ENCODE measurements around the gene ARHGAP25. TPM values are rescaled to one million over a fixed set of nuclear protein-coding genes. Genes with fewer than 3 reads are reported as not detected.

The ARHGAP25 gene
- total RNA-seq, 1 experiment from 2014 or later: 6.6 TPM

- no peaks in the 10 kb centered on the region for H3K9me3 ChIP-seq (replicated peaks)
- no peaks in the 10 kb centered on the region for H3K27me3 ChIP-seq
- H3K36me3 ChIP-seq: no peaks in the 10 kb centered on the region
- no peak overlapping the region for H3K27ac ChIP-seq
- H3K4me3 ChIP-seq: no peak overlapping the region
- no peak for DNase-seq
- H3K4me1 ChIP-seq: peaks cover 29% of the 10 kb centered on the region
Measured at GRCh38 chr2:68764041-68764805, 29.6 kb downstream of the ARHGAP25 start.

GRCh38 chr2:68764806-68765311 is 30.2 kb downstream of the ARHGAP25 start:
- H3K27ac ChIP-seq: no peak overlapping the region
- H3K9me3 ChIP-seq (replicated peaks): no peaks in the 10 kb centered on the region
- H3K27me3 ChIP-seq: no peaks in the 10 kb centered on the region
- H3K4me1 ChIP-seq: peaks cover 35% of the 10 kb centered on the region
- no peaks in the 10 kb centered on the region for H3K36me3 ChIP-seq
- H3K4me3 ChIP-seq: no peak overlapping the region
- DNase-seq: no peak

DNA sequence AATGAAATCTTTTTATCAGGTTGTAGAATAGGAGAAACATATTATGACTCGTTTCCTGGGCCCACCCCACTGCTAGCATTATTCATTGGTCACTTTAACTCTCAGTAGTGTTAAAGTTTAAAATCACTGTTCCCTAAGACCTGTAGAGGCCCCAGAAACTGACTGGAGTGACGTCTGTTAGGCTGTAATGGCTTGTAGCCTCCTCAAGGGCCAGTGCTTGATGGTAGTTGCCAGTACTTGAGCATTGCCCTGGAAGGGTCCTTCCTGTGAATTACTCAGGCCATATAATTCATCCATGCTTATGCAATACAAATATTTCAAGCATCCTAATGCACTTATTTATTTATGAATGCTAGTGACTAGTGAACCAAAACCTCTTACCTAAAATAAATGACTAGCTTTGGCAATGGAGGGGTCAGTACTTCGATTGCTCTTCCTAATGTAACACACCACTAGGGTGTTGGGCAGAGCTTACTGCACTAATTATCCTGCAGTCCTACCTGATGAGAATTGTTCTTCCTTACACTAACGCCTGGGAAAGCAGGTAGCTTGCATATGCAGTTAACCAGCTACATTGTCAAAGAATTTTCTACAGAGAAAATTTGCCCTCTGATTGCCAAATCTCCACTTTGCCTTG is 31.2 kb downstream of the ARHGAP25 start:
- DNase-seq: no peak

GRCh38 chr2:68766376-68766845 is 31.8 kb downstream of the ARHGAP25 start:
- DNase-seq: no peak
- peaks cover 49% of the 10 kb centered on the region for H3K4me1 ChIP-seq

More for the DNA sequence above, 31.2 kb downstream of the ARHGAP25 start:
- H3K36me3 ChIP-seq: no peaks in the 10 kb centered on the region
- H3K27ac ChIP-seq: no peak overlapping the region
- H3K9me3 ChIP-seq (replicated peaks): no peaks in the 10 kb centered on the region
- H3K27me3 ChIP-seq: no peaks in the 10 kb centered on the region
- peaks cover 45% of the 10 kb centered on the region for H3K4me1 ChIP-seq
- H3K4me3 ChIP-seq: no peak overlapping the region

DNA sequence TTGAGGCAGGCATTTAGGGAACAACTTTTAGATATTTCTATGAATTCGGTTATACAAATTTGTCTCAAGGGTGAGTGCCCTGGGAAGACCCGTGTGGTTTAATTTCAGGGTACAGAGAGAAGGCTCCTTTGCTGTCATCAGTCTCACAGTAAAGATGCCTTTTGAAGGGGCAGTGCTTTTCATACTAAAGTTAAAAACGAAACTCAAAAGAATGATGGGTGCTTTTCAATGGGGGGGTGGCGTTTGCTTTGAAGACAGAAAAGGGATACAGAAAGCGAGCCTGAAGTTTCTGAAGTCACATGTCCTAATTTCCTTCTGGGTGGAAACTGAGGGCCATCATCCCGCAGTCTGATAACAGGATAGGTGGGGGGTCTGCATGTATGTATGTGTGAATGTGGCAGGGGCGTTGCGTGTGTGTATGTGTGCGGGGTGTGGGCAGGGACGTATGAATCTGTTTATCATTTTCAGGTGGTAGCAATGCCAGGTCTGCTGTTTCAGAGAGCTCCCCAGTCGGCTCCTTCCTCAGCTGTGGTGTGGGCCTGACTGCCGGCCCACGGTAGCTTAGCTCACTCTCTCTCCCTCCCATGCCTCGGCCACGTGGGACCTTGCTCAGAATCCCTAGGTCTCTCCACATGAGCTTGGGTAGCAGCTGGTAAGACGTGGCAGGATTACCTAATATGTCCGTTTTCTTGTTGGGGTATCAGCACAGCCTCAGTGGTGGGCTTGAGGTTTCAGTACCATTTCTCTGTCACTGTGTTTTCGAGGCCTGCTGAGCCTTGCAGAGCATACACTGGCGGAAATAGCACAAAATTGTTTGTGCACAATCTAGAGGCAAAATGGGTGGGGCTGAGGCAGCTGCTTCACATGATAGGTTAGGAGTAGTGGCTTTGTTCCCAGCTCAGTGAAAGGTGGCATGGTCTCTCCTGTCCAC is 32.7 kb downstream of the ARHGAP25 start:
- DNase-seq: no peak
- H3K4me1 ChIP-seq: peaks cover 56% of the 10 kb centered on the region

More at GRCh38 chr2:68766376-68766845, 31.8 kb downstream of the ARHGAP25 start:
- H3K27me3 ChIP-seq: no peaks in the 10 kb centered on the region
- H3K27ac ChIP-seq: no peak overlapping the region
- no peak overlapping the region for H3K4me3 ChIP-seq
- H3K9me3 ChIP-seq (replicated peaks): no peaks in the 10 kb centered on the region
- no peaks in the 10 kb centered on the region for H3K36me3 ChIP-seq

DNA sequence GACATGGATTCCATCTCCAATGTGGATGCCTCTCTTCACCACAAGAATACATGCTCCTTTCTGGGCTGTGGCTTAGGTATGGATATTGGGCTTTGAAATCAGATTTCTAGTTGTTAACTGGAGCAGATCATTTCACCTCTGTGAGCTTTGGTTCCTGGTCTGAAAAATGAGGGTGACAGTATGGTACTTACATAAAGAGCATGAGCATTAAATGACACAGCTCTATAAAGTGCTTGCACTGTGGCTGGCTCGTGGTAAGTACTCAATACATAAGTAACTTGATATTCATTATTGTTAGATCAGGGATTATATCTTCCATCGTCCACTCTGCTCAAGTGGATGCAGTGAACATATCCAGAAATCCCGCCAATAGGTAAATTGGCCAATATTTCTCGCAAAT is 33.4 kb downstream of the ARHGAP25 start:
- DNase-seq: no peak
- Histone ChIP-seq H3K9me3 (replicated peaks) (no peaks in the 10 kb centered on the region), H3K27me3 (no peaks in the 10 kb centered on the region), H3K27ac (no peak overlapping the region), H3K4me1 (peaks cover 55% of the 10 kb centered on the region), H3K36me3 (no peaks in the 10 kb centered on the region), H3K4me3 (no peak overlapping the region)

More for the DNA sequence above, 32.7 kb downstream of the ARHGAP25 start:
- Histone ChIP-seq H3K9me3 (replicated peaks) (no peaks in the 10 kb centered on the region), H3K27me3 (no peaks in the 10 kb centered on the region), H3K4me3 (no peak overlapping the region), H3K27ac (no peak overlapping the region), H3K36me3 (no peaks in the 10 kb centered on the region)

DNA sequence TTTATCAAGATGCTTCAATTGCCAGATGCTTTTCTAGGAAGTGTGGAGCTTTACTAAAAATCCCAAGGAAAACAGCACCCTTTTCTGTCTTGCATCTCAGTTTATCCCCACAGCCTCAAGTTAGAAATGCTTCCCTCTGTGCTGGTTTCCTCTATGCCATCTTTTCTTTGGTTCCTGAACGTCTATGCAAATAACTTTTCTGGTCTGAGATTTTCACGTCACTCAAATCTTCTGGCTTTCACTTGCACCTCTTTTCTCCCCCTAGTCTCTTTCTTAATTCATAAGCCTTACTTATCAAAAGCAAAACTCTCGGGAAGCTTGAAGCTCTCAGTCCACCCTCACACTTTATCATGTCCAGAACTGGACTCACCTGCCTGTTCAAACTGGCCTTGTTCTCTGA is 33.9 kb downstream of the ARHGAP25 start:
- no peak overlapping the region for H3K4me3 ChIP-seq
- no peaks in the 10 kb centered on the region for H3K36me3 ChIP-seq
- DNase-seq: no peak
- H3K4me1 ChIP-seq: peaks cover 54% of the 10 kb centered on the region
- H3K27me3 ChIP-seq: no peaks in the 10 kb centered on the region
- H3K9me3 ChIP-seq (replicated peaks): no peaks in the 10 kb centered on the region
- no peak overlapping the region for H3K27ac ChIP-seq

DNA sequence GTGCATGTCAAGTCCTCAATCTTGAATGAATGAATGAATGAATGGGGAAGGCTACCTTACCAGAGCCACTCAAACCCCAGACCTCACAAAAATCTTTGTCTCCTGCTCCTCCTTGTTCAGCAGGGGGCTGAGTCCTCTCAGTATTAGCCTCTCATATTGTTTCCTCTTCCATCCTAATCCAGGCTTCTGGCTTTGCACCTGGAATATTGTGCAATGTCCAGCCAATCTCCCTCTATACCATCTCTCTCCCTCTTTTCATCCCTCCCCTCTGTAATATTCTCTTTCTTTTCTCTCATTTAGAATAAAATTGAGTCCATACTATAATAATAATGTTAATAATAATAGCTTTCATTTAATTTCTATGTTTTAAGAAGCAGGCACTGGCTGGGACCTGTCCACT is 34.3 kb downstream of the ARHGAP25 start:
- no peak overlapping the region for H3K27ac ChIP-seq
- H3K4me3 ChIP-seq: no peak overlapping the region
- H3K27me3 ChIP-seq: no peaks in the 10 kb centered on the region
- no peak for DNase-seq
- H3K36me3 ChIP-seq: no peaks in the 10 kb centered on the region
- H3K9me3 ChIP-seq (replicated peaks): no peaks in the 10 kb centered on the region
- H3K4me1 ChIP-seq: peaks cover 54% of the 10 kb centered on the region

GRCh38 chr2:68769586-68770270 is 35.1 kb downstream of the ARHGAP25 start:
- Histone ChIP-seq H3K4me3 (no peak overlapping the region), H3K27ac (peak overlapping the region; percentile 91), H3K36me3 (no peaks in the 10 kb centered on the region), H3K27me3 (no peaks in the 10 kb centered on the region), H3K4me1 (peaks cover 54% of the 10 kb centered on the region), H3K9me3 (replicated peaks) (no peaks in the 10 kb centered on the region)
- DNase-seq: peak in 1 of 2 experiments; percentile 31

DNA sequence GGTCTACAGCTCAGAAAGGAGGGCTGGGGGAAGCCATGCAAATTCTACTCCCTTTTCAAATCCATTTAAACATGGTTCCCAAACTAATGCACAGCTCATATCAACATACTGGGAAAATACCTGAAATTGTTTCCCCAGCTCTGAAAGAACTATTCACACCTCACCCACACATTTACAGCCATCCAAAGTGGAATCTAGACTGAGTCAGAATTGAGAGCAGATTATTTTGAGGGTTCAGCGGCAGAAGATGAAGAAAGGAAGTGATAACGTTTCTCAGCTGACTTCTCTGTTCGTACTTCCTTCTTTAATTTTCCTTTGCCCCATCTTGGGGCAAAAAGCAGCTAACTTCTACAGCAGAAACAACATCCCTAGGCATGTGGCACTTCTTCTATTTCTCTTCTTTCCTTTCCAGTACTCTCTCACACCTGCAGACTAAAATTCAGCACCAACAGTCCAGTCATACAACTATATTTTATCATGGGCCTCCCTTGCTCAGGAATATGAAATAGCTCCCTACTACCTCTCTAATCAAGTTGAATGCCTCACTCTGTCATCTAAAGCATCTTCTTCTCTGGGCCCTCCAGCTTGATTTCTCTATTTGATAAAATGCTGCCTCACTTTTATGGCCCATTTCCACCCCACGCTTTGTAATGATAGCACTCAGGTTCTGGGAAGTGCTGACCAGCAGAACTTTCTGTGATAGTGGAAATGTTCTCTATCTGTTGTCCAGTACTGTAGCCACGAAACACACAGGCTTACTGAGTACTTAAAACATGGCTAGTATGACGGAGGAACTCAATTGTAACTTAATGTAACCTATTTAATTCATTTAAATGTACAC is 35.9 kb downstream of the ARHGAP25 start:
- Histone ChIP-seq H3K4me1 (peaks cover 54% of the 10 kb centered on the region), H3K27me3 (no peaks in the 10 kb centered on the region), H3K4me3 (no peak overlapping the region), H3K27ac (peak overlapping the region; percentile 91), H3K9me3 (replicated peaks) (no peaks in the 10 kb centered on the region), H3K36me3 (no peaks in the 10 kb centered on the region)
- no peak for DNase-seq

- H3K27ac ChIP-seq: peak overlapping the region; percentile 91
- peak; percentile 99 to 100 for DNase-seq
Measured at GRCh38 chr2:68771211-68771751, 36.7 kb downstream of the ARHGAP25 start.

DNA sequence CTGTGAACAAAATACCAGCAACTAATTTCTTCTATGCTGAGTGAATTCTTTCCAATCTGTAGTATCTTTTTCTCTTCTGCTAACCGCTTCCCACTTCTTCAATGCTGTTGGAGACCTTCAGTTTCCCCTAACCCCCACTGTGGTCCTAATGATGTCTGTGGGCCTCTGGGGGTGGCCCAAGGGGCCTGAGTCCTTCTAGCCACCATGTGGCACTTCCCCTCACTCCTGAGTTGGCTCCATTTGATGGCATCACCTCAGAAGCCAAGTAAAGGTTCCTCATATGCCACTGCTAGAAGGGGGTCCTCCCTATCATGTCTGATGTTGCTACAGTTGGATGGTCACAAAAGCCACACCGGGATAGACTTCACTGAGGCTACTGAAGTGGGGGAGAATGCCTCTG is 37.5 kb downstream of the ARHGAP25 start:
- peaks cover 53% of the 10 kb centered on the region for H3K4me1 ChIP-seq
- DNase-seq: no peak
- H3K27ac ChIP-seq: peak overlapping the region; percentile 91
- no peak overlapping the region for H3K4me3 ChIP-seq
- H3K27me3 ChIP-seq: no peaks in the 10 kb centered on the region
- H3K36me3 ChIP-seq: no peaks in the 10 kb centered on the region
- H3K9me3 ChIP-seq (replicated peaks): no peaks in the 10 kb centered on the region

More at GRCh38 chr2:68771211-68771751, 36.7 kb downstream of the ARHGAP25 start:
- H3K9me3 ChIP-seq (replicated peaks): no peaks in the 10 kb centered on the region
- no peak overlapping the region for H3K4me3 ChIP-seq
- H3K27me3 ChIP-seq: no peaks in the 10 kb centered on the region
- H3K4me1 ChIP-seq: peaks cover 56% of the 10 kb centered on the region
- no peaks in the 10 kb centered on the region for H3K36me3 ChIP-seq

All from SJCRH30 (cell line).